KG1 (cell line): ENCODE measurements around the gene ACOXL.

Source experiments
- DNase-seq: peaks from one replicate; lab custom pipeline; 2025; lab: John Stamatoyannopoulos, UW

Gene ACOXL

DNA sequence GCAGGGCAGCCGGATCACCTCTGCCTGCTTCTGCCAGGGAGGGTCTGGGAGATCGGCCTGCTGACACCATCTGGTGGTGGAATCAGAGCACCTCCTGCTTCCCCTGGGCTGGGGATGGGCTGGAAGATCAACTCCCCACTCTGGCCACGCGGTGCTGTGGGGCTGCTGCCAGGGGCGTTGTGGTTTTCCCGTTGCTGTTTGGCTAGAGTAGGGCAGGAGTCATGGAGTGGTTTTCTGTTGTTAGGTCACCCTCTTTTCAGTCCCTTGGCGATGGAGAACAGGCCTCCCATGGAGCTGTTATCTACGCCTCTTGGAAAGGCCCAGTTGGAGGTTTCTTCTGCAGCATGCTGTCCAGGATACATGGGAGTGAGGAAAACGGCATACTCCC is 403.5 kb downstream of the ACOXL start:
- DNase-seq: no peak

DNA sequence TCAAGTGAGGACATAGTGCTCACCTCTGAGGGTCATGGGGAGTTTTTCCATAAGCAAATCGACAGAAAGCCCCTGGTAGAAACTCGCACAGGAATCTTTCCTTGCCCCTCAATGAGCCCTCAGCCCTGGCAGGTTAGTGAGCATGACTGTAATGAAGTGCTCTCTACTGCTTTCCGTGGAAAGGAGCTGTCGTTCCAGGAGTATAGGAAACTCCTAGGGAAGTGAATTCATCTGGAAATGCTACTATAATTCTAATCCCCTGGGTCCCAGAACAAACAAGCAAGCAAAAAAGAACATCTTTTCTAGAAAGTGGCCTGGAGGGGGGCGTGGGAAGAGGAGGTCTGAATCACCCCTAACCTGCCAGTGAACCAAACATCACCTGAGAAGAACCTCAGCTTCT is 406.5 kb downstream of the ACOXL start:
- DNase-seq: no peak

DNA sequence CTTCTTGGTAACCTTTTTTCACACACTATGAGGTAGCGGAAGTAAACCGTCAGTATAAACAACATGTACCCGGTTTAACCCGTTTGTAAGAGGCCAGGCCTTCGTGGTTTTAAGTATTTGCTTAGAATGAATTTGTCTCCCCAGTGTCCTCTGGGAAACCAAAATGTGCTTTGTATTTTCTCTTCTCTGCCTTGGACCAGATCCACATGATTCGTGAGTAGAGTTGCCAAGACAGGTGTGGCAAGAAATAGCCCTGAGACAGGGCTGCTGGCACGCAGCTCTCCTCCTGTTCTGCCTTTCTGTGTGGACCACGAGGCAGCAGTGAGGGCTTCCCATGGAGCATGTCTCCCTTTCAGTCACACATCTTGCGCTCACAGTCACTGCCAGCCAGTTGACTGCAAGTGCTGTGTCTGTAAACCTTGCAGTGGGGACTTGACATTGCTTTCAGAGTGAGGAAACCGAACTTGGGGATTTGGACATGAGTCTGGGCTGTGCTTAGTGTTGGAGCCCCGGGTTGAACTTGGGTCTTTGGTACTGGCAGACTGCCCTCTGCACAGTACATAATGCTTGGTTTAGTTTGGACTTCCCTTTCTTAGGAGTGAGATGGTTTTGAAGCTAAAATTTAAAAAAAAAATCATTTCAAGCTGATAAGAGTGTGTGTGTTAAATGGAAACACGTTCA is 407.4 kb downstream of the ACOXL start:
- DNase-seq: no peak

DNA sequence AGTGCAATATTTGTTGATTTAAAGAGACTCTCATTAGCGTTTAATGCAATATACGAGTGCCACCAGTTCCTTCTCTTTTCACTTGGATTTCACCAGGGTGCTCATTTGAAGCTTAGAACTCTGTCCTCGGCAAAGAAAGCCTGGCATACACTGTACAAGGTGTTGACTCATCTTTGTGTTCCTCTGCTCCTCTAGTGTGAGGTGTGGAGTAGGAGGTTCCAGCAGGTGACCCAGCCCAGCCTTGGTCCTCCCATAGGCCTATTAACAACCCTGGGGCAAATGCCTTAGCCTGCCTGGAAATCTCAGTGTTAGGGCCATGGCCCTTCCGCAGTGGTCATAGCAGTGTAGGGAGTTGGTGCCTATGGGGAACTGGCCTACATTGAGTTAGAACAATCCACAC is 408.4 kb downstream of the ACOXL start:
- no peak for DNase-seq

DNA sequence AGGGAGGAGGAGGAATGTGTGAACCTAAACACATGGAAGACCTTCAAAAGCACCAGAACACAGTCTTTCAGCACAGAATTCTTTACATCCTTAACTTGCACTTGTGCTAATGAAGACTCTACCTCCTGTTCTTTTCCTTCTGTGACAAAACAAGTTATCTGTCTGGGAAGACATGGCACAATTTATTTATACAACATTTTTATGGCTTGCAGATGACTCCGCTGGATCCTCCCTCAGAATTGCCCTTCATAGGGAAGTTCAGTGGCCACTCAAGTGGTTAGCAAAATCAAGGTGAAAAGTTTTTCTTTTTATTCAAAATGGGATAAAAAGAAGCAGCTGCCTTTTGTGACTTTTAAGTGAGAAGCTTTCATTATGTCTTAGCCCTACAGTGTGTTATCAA is 409.7 kb downstream of the ACOXL start:
- DNase-seq: no peak

DNA sequence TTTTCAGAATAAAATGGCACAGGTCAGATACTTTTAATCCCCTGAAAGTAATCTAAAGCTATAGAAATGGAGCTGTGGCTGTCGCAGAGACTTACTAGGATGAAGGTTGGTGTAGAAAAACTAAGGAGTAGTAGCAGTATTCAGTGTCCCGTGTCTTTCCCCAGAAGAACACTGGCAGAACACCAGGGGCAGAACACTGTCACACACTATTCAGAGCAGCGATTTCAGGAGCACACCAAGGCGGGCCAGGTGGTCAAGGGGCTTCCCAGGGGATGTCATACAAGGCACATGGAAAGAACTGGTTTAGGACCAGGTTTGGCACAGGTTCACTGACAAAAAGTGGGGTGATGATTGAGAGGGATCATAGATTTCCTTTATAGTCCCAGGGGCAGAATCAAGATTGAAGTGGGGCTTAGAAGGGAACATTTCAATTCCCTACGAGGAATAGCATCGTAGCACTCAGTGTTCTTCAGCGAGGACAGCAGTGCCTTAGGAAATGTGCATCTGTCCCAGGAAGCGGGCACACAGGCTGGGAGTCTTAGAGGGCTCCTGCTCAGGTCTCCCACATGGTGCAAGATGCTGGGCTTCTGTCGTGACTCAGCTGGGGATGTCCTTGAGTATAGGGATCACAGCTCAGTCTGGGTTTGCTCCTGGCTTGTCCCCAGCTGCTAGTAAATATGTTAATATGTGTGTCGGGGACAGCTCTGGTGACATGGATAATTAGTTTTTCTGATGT is 410.9 kb downstream of the ACOXL start:
- DNase-seq: no peak

DNA sequence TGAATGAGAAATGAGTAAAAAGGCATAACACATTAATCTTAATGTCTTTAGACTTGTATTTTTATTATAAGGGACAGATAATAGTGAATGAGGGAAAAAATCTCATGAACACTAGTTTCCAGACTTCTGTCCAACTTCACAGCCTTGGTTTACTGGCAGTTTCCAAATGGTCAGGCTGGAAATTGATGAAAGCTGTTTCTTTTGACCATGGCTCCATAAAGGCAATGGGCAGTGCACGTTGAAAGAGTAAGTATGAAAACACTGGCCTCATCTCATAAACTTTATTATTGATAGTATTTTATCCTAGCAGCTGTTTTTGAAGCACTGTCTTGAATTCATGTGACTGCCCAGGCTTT is 411.4 kb downstream of the ACOXL start:
- no peak for DNase-seq

DNA sequence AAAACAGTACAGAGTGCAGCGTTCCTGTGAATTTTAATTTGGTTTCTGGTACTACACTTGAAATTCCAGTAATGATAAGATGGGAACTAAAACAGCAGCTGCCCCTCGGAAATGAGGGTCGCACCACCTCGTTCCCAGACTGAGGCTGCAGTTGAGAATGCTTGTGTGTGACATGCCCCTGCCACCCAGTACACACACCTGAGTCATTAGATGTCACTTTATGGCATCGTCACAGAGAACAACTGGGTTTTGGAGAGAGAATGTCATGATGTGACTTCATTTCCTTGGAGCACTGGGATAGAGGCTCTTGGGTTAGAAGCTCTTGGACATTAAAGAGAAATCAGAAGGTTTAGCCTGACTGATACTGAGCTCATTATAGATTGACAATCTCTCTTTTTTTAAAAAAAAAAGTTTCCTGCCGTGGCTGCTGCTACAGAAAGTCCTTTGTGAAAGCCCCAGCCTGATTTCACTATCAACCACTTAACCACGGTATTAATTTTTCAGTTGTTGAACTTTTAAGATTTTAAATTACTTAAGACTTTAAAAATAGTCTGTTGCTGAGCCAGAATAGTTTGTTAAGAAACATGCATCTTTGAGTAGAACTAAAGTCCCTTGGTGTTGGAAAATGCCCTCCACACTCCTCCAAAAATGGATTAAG is 412.9 kb downstream of the ACOXL start:
- no peak for DNase-seq

DNA sequence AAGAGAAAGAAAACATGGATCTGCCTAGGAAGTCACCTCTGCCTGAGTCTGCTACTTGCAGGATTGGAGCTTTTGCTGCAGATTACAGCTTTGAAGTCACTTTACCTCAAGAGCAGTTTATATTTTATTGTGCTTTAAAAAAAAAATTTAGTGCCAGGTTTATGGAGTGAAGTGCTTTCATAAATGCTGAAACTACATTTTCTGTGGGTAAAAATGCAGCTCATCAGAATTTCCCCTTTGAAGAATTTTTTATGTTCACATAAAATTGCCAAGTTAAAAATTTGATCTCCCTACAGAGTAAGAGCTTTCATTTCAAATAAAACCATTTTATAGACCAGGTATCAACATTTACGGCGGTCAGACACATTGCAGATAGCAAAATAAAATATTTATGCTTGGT is 413.6 kb downstream of the ACOXL start:
- no peak for DNase-seq

DNA sequence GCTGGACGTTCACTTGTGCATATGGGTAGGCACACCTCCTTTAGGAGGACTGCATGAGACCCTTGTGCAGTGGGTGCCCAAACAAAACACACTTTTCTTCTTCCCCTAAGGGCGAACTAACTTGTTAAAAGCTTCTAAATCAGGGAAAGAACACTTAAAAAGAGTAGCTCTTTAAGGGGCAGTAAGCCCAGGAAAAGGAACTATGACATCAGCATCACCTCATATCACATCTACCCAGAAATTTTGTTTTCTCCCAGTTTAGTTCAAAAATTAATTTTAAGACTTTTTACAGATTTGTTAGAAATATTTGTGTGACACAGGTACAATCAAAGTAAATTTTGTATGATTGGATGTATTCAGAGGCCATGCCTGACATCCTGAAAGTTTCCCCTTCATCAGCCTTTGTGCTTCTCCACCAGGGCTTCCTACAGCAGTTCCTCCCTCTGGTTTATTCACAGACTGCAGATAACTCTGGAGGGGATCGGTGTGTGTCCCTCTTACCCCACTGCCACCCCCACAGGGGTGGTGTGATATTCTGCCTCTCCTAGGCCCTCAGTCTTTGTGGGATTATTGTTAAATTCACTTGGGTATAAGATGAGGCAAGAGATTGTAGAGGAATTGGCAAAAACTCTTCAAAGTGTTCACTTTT is 416.0 kb downstream of the ACOXL start:
- no peak for DNase-seq

DNA sequence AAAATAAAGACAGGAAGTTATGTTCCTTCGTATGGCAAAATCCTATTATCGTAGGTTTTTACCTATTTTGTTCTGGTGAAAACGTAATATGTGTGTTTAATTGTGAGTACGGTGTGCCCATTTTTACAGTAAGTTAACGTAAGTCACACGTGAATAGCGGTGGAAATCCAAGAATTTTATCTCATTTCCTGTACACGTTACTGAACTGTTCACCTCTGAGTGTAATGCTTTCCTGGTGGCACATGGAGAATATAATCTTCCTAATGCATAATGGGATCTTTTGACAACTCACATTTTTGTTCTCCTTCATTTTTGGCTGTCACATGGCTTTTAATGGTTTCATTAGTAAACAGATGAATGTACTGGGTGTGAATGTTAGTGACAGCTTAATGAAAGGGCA is 416.6 kb downstream of the ACOXL start:
- no peak for DNase-seq

DNA sequence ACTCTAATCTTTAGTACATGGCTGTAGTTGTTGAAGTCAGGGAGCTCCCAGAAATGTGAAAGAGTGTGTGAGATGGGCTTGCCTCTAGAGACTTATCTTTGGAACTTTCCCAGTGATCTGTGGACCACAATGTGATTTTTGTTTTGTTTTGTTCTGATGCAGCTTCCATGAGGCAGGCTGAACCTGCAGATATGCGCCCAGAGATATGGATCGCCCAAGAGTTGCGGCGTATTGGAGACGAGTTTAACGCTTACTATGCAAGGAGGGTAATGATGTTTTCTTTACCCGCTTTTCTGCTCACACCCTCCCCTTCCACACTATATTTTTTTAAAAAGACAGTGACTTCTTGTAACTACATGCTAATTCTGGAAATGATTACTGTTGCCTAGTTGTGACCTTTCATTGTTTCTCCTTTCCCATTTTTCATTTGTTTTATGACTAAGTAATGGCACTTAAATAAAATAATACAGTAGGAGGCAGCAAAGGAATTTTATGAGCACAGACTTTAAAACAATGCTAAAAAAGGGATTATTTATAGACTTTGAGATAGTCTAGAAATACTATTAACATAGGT is 417.6 kb downstream of the ACOXL start:
- DNase-seq: no peak

DNA sequence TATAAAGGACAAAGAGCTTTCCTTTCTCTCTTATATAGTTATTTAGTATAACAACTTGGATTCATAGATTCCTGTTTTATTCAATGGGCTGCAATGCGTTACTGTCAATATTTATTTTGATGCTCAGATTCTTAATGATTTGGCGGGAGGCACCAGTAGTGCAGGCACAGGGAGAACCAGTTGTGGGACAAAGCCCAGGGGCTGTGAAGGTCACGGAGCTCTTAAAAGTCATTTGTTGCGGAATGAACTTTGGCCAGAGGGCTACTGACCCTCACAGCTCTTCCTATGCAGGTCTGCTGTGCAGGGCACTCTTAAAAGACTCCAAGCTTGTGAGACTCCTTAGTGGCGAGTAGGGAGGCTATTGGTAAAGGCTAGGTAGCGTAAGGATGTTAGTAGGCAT is 422.4 kb downstream of the ACOXL start:
- no peak for DNase-seq

DNA sequence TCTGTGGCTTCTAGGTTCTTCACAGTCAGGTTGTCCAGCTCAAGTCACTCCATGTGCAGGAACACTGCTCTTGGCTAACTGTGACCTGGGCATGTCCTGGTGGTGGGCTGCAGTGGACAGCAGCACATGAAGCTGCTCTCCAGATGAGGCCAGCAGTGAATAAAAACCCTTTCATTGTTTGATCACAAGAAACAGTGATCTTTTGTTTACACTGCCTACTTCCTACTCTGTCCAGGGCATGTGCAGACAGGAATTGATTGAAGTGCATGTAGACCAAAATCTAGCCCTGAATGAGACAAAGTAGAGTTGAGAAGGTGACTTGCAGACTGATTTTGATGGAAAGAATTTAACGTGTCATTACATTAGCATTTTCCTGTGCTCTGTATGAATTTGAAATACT is 423.2 kb downstream of the ACOXL start:
- DNase-seq: no peak

DNA sequence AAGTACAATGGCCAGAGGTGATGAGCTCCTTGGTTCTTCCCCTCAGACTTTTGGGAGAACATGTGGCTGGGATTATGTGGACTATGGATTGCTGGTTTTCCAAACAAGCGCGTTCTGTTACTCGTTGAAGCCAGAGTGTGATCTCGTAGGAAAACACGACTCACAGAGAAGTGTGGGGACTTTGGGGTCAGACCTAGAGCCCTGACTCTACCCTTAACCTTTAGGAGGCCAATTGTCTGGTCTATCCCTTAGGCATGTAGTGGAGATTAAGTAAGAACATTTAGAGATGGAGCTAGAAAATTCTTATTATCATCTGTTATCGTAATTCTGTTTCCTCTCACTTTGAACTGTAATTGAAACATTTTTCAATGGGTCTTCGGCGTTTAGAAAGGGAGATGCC is 424.2 kb downstream of the ACOXL start:
- DNase-seq: no peak

DNA sequence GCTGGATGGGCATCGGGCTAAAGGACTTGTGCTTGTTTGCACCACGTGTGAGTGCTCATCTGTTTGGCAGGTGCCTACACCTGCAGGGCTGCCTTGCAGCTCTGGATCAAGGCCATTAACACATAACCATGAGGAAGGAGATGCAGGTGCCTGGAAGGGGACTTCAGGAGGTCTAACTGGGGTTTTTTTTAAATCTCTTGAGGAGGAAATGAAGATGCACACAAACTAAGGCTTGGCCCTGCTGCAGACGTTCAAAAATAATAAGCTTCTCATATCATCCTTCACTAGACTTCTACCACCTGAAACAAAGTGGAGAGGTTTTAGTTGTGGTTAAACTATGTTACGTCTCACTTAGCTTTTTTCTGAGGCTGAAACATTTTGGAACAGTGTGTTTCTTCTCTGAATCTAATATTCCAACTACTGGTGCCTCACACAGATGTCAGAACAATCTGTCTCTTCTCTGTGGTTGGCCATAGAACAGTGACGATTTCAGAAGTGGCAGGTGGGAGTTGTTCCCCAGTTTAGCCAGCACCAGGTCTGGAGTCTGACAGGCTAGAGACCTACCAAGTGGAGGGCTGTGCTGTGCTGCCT is 424.8 kb downstream of the ACOXL start:
- DNase-seq: no peak

DNA sequence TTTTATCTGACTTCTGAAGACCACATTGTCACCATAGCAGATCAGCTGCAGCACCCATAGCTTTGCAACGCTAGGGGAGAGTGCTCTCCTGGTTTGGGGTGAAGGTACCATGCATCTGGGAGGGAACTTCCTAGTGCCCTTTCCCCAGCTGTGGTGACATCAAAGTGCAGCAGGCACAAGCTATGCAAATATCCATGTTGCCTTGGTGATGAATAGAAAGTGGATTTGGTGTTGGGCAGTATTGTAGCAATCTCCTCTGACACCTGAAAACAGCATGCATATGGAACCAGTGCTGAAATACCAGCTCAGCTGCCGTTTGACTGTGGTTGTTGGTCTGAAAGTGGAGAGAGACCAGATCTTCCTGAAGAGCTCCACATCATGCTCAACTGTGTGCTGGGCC is 425.4 kb downstream of the ACOXL start:
- DNase-seq: no peak

DNA sequence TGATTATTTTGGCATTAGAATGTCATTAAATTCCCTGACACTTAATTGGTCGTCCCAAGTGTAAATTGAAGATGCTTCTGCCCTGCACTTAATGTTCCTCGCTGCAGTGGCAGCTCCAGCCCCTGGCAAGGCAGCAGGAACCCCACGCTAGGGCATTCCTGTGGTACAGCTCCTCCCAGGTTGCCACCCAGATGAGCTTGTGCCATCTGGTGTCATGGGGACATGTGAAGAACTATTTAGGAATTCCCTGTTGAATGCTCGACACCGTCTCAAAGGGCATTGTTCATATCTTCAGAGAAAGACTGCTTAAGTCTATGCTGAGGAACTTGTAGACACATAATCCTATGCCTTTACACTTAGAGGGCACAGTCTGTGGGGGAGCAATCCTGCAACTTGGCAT is 427.3 kb downstream of the ACOXL start:
- DNase-seq: no peak

DNA sequence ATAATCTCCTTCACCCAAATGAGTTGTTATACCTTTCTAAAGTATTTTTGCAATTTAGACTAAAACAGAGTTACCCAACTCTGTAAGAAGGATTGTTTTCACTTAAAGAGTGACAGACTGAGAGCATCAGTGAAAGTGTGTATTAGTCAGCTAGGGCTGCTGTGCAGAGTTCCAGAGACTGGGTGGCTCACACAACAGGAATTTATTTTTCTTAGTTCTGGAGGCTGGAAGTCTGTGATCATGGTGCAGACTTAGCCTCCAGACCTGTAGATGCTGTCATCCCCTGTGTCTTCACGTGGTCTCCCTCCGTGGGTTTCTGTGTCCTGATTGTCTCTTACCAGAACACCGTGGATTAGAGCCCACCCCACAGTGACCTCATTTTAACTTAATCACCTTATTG is 428.4 kb downstream of the ACOXL start:
- no peak for DNase-seq

DNA sequence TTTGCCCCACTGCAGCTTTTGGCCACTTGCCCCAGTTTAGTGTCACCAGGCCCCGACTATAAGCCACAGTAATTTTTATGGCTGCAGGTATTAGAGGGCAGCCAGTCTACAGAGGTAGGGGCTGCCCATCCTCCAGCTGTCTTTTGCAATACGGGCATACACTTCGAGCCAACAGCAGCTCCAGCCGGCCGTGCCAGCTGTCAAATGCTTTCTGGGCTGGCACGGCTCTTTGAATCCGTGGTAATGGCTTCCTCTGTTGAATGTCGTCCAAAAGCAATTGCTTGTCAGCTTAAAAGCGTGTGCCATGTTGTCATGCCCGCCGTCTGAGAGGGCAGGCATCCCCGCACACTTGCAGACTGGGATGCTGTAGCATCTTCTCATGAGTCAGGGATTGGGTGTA is 429.6 kb downstream of the ACOXL start:
- no peak for DNase-seq

DNA sequence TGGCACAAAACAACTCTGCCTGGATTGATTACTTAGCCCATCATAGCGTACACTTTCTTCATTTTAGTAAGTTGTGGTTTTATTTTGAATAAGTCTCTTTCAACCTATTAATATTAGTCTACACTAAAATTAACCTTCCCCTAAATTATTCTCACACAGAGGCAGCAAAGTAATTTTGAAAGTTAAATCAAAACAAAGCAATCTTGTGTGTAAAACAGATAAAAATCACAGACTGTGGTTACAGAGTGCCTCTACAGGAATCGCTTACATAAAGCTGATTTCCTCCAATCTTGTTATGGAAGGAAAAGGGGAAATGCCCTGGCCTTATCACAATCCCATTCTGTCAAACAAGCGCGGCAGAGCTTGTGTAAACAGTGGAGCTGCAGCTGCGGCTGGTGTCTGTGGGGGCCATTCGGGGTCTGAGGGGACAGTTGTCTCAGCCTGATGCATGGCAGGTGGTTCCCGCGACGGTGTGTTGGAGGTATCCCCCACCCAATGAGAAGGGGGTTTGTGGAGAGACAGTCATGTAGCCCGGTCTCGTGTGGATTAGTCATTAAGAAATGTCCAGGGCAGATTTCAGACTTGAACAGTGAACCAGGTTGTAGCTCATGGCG is 430.5 kb downstream of the ACOXL start:
- no peak for DNase-seq

DNA sequence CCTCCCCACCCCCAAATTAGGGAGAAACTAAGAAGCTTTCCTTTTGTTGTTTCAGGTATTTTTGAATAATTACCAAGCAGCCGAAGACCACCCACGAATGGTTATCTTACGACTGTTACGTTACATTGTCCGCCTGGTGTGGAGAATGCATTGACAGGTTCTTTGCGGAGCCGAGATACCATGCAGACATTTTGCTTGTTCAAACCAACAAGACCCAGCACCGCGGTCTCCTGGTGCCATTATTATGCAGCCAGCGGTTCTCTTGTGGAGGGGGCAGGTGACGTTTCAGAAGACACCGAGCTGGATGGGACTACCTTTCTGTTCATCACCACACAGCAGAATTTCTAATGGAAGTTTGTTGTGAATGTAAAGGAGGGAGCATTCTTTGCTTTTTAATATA is 431.7 kb downstream of the ACOXL start:
- DNase-seq: no peak
